ENCODE data around the gene ARHGAP15. TPM values are rescaled to one million over a fixed set of nuclear protein-coding genes. Genes with fewer than 3 reads are reported as not detected.

ARHGAP15 gene
- total RNA-seq, 3 donors from 2014 or later (not counting 1 experiment from before 2014, with no cell fraction given), result 148 to 168 (median 165) TPM

GRCh38 chr2:143345887-143346787, 216.9 kb downstream of the ARHGAP15 start:
- ATAC-seq, result no peak
- TF ChIP-seq CTCF (IDR thresholded peaks at IDR 0.05), result no peak
- H3K36me3 Mint-ChIP-seq, result no peaks in the 10 kb centered on the region
- no peaks in the 10 kb centered on the region for H3K27me3 ChIP-seq (ENCODE audit: control insufficient read depth, insufficient read depth, low read length)
- H3K9me3 Mint-ChIP-seq, result no peaks in the 10 kb centered on the region
- no peaks in the 10 kb centered on the region for H3K27me3 Mint-ChIP-seq (ENCODE audit: low read depth in 2 of 2)
- H3K27ac ChIP-seq (ENCODE audit: low read length), result no peak overlapping the region
- peaks cover 53 to 63% of the 10 kb centered on the region in 2 donors for H3K4me1 Mint-ChIP-seq
- no peaks in the 10 kb centered on the region for H3K9me3 ChIP-seq (ENCODE audit: control insufficient read depth, insufficient read depth, low read length)
- no peak for DNase-seq
- intact Hi-C loops (cut with micrococcal nuclease), result no loop called here
- no peak overlapping the region for H3K4me3 ChIP-seq (ENCODE audit: low read length)
- no peak overlapping the region for H3K4me3 Mint-ChIP-seq
- no peaks in the 10 kb centered on the region for H3K36me3 ChIP-seq (ENCODE audit: control insufficient read depth, insufficient read depth, low read length)
- peak overlapping the region in 1 of 2 donors; percentile 44 for H3K27ac Mint-ChIP-seq
- no peaks in the 10 kb centered on the region for H3K4me1 ChIP-seq (ENCODE audit: control insufficient read depth, insufficient read depth, low read length)
- 100% methylated on average over 9 of the region's 9 CpGs for WGBS (ENCODE audit: insufficient coverage)

- DNase-seq (no peak), ATAC-seq (no peak)
- Mint-ChIP-seq H3K36me3 (no peaks in the 10 kb centered on the region), H3K4me1 (peaks cover 46 to 53% of the 10 kb centered on the region in 2 donors), H3K27ac (peak overlapping the region in 1 of 2 donors; percentile 17), H3K9me3 (no peaks in the 10 kb centered on the region), H3K27me3 (ENCODE audit: low read depth in 2 of 2) (no peaks in the 10 kb centered on the region), H3K4me3 (no peak overlapping the region)
- H3K4me3 ChIP-seq (ENCODE audit: low read length), result no peak overlapping the region
- WGBS (ENCODE audit: insufficient coverage), result 100% methylated on average over 7 of the region's 10 CpGs
- intact Hi-C loops (cut with micrococcal nuclease), result no loop called here
- H3K4me1 ChIP-seq (ENCODE audit: control insufficient read depth, insufficient read depth, low read length), result no peaks in the 10 kb centered on the region
- H3K27ac ChIP-seq (ENCODE audit: low read length), result no peak overlapping the region
- no peak for TF ChIP-seq CTCF (IDR thresholded peaks at IDR 0.05)
- H3K36me3 ChIP-seq (ENCODE audit: control insufficient read depth, insufficient read depth, low read length), result no peaks in the 10 kb centered on the region
- no peaks in the 10 kb centered on the region for H3K27me3 ChIP-seq (ENCODE audit: control insufficient read depth, insufficient read depth, low read length)
- H3K9me3 ChIP-seq (ENCODE audit: control insufficient read depth, insufficient read depth, low read length), result no peaks in the 10 kb centered on the region
Measured at GRCh38 chr2:143347271-143347695, 218.1 kb downstream of the ARHGAP15 start.

- no peak for TF ChIP-seq CTCF (IDR thresholded peaks at IDR 0.05)
- Histone ChIP-seq H3K27me3 (ENCODE audit: control insufficient read depth, insufficient read depth, low read length) (no peaks in the 10 kb centered on the region), H3K4me1 (ENCODE audit: control insufficient read depth, insufficient read depth, low read length) (no peaks in the 10 kb centered on the region), H3K4me3 (ENCODE audit: low read length) (no peak overlapping the region), H3K27ac (ENCODE audit: low read length) (no peak overlapping the region), H3K9me3 (ENCODE audit: control insufficient read depth, insufficient read depth, low read length) (no peaks in the 10 kb centered on the region), H3K36me3 (ENCODE audit: control insufficient read depth, insufficient read depth, low read length) (no peaks in the 10 kb centered on the region)
- Mint-ChIP-seq H3K27me3 (ENCODE audit: low read depth in 2 of 2) (no peaks in the 10 kb centered on the region), H3K4me3 (no peak overlapping the region), H3K4me1 (peaks cover 41 to 48% of the 10 kb centered on the region in 2 donors), H3K27ac (peak overlapping the region in 1 of 2 donors; percentile 17), H3K36me3 (no peaks in the 10 kb centered on the region), H3K9me3 (no peaks in the 10 kb centered on the region)
- DNase-seq (no peak), ATAC-seq (no peak)
- intact Hi-C loops (cut with micrococcal nuclease), result no loop called here
- WGBS (ENCODE audit: insufficient coverage), result 93% methylated on average over 2 of the region's 4 CpGs
Measured at GRCh38 chr2:143347901-143348414, 218.7 kb downstream of the ARHGAP15 start.

All from natural killer cell (primary cell).